HL-60 (cell line): ENCODE measurements around the gene LMO2.

Source experiments
- POLR2AphosphoS5 ChIP-seq: IDR thresholded peaks from 2 replicates; pipeline ENCODE4 v1.6.1; 2012; ENCODE audit warnings: low read depth
- SPI1 ChIP-seq: IDR thresholded peaks from 2 replicates; pipeline ENCODE4 v1.6.1; 2012; ENCODE audit warnings: low read depth, mild to moderate bottlenecking, borderline replicate concordance
- TF ChIP-seq, protein P1 (sequence below): IDR thresholded peaks from one replicate; pipeline ENCODE4 v1.5.1; 2011; ENCODE audit warnings: low read length, control low read depth, inconsistent platforms; ENCODE audit not compliant: insufficient read depth
- TF ChIP-seq, protein P2 (sequence below): IDR thresholded peaks from 2 replicates; pipeline ENCODE4 v1.6.1; 2012; ENCODE audit warnings: low read depth; ENCODE audit not compliant: insufficient replicate concordance

DNA sequence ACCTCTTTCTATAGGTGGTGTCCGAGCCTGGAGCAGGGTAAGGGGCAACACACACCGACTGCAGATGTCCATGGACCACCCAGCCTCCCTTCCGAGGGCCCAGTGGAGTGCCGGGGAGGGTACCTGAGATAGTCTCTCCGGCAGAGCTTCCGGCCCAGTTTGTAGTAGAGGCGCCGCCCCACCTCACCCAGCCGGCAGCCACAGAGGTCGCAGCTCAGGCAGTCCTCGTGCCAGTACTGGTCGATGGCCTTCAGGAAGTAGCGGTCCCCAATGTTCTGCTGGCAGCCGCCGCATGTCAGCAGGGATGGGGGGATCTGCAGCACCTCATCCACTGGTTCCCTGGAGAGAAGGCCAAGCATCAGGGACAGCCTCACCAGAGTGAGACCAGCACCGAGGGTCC lies 27.4 kb downstream of the LMO2 start:
- no peak for TF ChIP-seq SPI1
- TF ChIP-seq, protein P1, sequence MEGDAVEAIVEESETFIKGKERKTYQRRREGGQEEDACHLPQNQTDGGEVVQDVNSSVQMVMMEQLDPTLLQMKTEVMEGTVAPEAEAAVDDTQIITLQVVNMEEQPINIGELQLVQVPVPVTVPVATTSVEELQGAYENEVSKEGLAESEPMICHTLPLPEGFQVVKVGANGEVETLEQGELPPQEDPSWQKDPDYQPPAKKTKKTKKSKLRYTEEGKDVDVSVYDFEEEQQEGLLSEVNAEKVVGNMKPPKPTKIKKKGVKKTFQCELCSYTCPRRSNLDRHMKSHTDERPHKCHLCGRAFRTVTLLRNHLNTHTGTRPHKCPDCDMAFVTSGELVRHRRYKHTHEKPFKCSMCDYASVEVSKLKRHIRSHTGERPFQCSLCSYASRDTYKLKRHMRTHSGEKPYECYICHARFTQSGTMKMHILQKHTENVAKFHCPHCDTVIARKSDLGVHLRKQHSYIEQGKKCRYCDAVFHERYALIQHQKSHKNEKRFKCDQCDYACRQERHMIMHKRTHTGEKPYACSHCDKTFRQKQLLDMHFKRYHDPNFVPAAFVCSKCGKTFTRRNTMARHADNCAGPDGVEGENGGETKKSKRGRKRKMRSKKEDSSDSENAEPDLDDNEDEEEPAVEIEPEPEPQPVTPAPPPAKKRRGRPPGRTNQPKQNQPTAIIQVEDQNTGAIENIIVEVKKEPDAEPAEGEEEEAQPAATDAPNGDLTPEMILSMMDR = no peak
- TF ChIP-seq POLR2AphosphoS5 = no peak
- TF ChIP-seq, protein P2, sequence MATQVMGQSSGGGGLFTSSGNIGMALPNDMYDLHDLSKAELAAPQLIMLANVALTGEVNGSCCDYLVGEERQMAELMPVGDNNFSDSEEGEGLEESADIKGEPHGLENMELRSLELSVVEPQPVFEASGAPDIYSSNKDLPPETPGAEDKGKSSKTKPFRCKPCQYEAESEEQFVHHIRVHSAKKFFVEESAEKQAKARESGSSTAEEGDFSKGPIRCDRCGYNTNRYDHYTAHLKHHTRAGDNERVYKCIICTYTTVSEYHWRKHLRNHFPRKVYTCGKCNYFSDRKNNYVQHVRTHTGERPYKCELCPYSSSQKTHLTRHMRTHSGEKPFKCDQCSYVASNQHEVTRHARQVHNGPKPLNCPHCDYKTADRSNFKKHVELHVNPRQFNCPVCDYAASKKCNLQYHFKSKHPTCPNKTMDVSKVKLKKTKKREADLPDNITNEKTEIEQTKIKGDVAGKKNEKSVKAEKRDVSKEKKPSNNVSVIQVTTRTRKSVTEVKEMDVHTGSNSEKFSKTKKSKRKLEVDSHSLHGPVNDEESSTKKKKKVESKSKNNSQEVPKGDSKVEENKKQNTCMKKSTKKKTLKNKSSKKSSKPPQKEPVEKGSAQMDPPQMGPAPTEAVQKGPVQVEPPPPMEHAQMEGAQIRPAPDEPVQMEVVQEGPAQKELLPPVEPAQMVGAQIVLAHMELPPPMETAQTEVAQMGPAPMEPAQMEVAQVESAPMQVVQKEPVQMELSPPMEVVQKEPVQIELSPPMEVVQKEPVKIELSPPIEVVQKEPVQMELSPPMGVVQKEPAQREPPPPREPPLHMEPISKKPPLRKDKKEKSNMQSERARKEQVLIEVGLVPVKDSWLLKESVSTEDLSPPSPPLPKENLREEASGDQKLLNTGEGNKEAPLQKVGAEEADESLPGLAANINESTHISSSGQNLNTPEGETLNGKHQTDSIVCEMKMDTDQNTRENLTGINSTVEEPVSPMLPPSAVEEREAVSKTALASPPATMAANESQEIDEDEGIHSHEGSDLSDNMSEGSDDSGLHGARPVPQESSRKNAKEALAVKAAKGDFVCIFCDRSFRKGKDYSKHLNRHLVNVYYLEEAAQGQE = no peak
